Esophagus muscularis mucosa (tissue), 4 donors: ENCODE measurements around the gene PTGR1. TPM values are rescaled to one million over a fixed set of nuclear protein-coding genes. Genes with fewer than 3 reads are reported as not detected.

ENCODE experiments used
- DNase-seq: peaks from one replicate; pipeline ENCODE4 v3.0.0-alpha.2; 2017; ENCODE audit errors: extremely low spot score
- H3K27ac ChIP-seq, 4 donors: fragments of 200-600 bp; sonication (generic); replicated peaks in 1 of 4; 1 replicate in 3 of 4; 2 replicates in 1 of 4; pipeline ENCODE4 v1.5.1; 2016 to 2019; ENCODE audit warnings: mild to moderate bottlenecking in 1 of 4
- H3K27me3 ChIP-seq, 4 donors: fragments of 200-600 bp; sonication (generic); one replicate each; pipeline versions ENCODE4 v1.5.1 to v1.6.0; 2016 to 2019
- H3K36me3 ChIP-seq, 4 donors: fragments of 200-600 bp; sonication (generic); one replicate each; pipeline ENCODE4 v1.5.1; 2016 to 2019
- H3K4me1 ChIP-seq, 4 donors: fragments of 200-600 bp; sonication (generic); one replicate each; pipeline ENCODE4 v1.5.1; 2016 to 2019
- H3K4me3 ChIP-seq, 4 donors: fragments of 200-600 bp; sonication (generic); 1 replicate in 2 of 4; 2 replicates in 2 of 4; pipeline ENCODE4 v1.5.1; 2016 to 2019; ENCODE audit warnings: mild to moderate bottlenecking in 4 of 4, moderate library complexity in 1 of 4
- H3K9me3 ChIP-seq, 4 donors: fragments of 200-600 bp; sonication (generic); 1 replicate in 3 of 4; 2 replicates in 1 of 4; pipeline ENCODE4 v1.5.1; 2016 to 2019
- EP300 ChIP-seq: sonication (generic); formaldehyde crosslinking; IDR thresholded peaks from one replicate; pipeline ENCODE4 v1.6.1; 2017; ENCODE audit warnings: antibody characterized with exemption
- POLR2A ChIP-seq: fragments of 450-650 bp; IDR thresholded peaks from one replicate; pipeline ENCODE4 v1.6.1; 2017; ENCODE audit warnings: antibody characterized with exemption, moderate library complexity, mild to moderate bottlenecking, low read depth
- POLR2AphosphoS5 ChIP-seq, 2 donors: sonication (generic); formaldehyde crosslinking; IDR thresholded peaks; one replicate each; pipeline ENCODE4 v1.6.1; 2017; ENCODE audit warnings: antibody characterized with exemption in 2 of 2
- WGBS: methylation state at CpG from one replicate; pipeline ENCODE4 v1.1.5; 2018; 5-methylcytosine and 5-hydroxymethylcytosine counted together
- intact Hi-C: fragments of 100-400 bp; cut with DNase I; formaldehyde crosslinking; loops from one replicate; pipeline ENCODE4 v1.15.1; 2023
- total RNA-seq, 4 donors: library from RNA; depleted of rRNA; stranded (reverse); fragments of >200 nt; gene quantifications; one replicate each; pipeline versions ENCODE4 v1.1.0 to v1.2.1, GENCODE V29; 2016
- TF ChIP-seq, protein P1 (sequence below), 3 experiments: fragments of 200-600 bp in 2 of 3; fragments of 450-650 bp in 1 of 3; sonication (generic) in 2 of 3; IDR thresholded peaks; one replicate each; pipeline ENCODE4 v1.5.1; 2017 to 2019; ENCODE audit warnings: antibody characterized with exemption in 3 of 3, mild to moderate bottlenecking in 2 of 3, moderate library complexity in 1 of 3

The PTGR1 gene
- total RNA-seq, 4 donors from 2014 or later: 18.5 to 43.5 (median 35.9) TPM

DNA sequence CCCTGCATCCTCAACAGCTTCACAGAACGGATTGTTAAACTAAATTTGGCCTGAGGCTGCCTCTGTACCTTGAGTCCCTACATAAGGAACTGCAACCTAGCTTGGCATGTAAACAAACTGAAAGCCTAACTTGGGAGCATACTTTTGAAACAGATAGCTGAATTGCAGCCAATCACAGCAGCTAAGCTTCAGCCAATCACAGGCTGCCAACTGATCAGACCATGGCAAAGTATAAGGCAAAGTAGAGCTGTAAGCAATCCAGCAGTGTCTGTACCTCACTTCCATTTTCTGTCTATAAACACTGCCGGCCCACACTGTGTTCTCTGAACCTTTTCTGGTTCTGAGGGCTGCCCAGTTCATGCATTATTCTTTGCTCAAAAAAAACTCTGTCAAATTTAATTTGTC is 83.4 kb downstream of the PTGR1 start:
- Histone ChIP-seq H3K4me1 (no peaks in the 10 kb centered on the region), H3K27me3 (no peaks in the 10 kb centered on the region), H3K27ac (no peak overlapping the region), H3K9me3 (no peaks in the 10 kb centered on the region), H3K36me3 (no peaks in the 10 kb centered on the region), H3K4me3 (no peak overlapping the region)
- WGBS: 78% methylated on average over 2 of the region's 2 CpGs
- intact Hi-C loops: no loop called here
- DNase-seq: no peak
- no peak for TF ChIP-seq POLR2AphosphoS5 (IDR thresholded peaks at IDR 0.05)
- TF ChIP-seq POLR2A: no peak
- TF ChIP-seq, protein P1, sequence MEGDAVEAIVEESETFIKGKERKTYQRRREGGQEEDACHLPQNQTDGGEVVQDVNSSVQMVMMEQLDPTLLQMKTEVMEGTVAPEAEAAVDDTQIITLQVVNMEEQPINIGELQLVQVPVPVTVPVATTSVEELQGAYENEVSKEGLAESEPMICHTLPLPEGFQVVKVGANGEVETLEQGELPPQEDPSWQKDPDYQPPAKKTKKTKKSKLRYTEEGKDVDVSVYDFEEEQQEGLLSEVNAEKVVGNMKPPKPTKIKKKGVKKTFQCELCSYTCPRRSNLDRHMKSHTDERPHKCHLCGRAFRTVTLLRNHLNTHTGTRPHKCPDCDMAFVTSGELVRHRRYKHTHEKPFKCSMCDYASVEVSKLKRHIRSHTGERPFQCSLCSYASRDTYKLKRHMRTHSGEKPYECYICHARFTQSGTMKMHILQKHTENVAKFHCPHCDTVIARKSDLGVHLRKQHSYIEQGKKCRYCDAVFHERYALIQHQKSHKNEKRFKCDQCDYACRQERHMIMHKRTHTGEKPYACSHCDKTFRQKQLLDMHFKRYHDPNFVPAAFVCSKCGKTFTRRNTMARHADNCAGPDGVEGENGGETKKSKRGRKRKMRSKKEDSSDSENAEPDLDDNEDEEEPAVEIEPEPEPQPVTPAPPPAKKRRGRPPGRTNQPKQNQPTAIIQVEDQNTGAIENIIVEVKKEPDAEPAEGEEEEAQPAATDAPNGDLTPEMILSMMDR (IDR thresholded peaks at IDR 0.05): no peak

DNA sequence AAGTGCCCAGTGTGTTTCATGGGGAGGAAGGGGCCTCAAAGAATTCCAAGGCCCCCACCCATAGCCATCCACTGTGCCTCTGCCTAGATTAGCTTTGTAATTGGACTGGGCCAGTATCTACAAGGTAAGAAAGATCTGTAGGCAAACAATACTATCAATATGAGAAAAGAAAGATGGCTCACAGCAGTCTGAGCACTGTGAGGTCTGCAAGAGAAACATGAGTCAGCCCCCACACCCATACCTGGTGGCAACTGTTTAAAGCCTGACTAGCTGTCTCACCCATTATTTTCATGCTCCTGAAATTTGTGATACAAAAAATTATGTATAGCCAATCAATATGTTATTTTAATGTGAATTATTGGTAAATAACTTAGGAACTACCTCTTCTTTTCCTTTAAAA is 84.5 kb downstream of the PTGR1 start:
- Histone ChIP-seq H3K9me3 (no peaks in the 10 kb centered on the region), H3K4me1 (no peaks in the 10 kb centered on the region), H3K27ac (no peak overlapping the region), H3K36me3 (no peaks in the 10 kb centered on the region), H3K4me3 (no peak overlapping the region), H3K27me3 (no peaks in the 10 kb centered on the region)
- TF ChIP-seq EP300 (no peak), POLR2A (no peak), POLR2AphosphoS5 (IDR thresholded peaks at IDR 0.05) (no peak)
- TF ChIP-seq, protein P1 (IDR thresholded peaks at IDR 0.05): no peak
- intact Hi-C loops: no loop called here
- DNase-seq: no peak

Other genes starting within 250 kb of the PTGR1 start
- 10 to 100 TPM; 72.9 to 89.3 (median 80.6) TPM for gene ECPAS, start 115.3 kb downstream of the PTGR1 start, total RNA-seq
- 10 to 100 TPM; 11.0 to 15.0 (median 14.5) TPM for gene ZNF483, start 74.5 kb downstream of the PTGR1 start, total RNA-seq
- gene DNAJC25, start 31.7 kb upstream of the PTGR1 start, total RNA-seq: 10 to 100 TPM in 1 of 4 donors, 1 to 10 TPM in 3; 8.8 to 12.0 (median 9.5) TPM
- gene GNG10, start 62.0 kb upstream of the PTGR1 start, total RNA-seq: 10 to 100 TPM; 28.4 to 94.3 (median 66.1) TPM
- under 1 TPM in 1 of 4 donors, not detected in 3; under 0.01 TPM for gene SHOC1, start 195.3 kb upstream of the PTGR1 start, total RNA-seq